Superior temporal gyrus (tissue), 1 donor: Measurements from ENCODE around the gene RAD21L1.

Source experiments
- DNase-seq: peaks from one replicate; pipeline ENCODE4 v3.0.0-alpha.2; 2016; ENCODE audit errors: extremely low spot score

Gene RAD21L1

DNA sequence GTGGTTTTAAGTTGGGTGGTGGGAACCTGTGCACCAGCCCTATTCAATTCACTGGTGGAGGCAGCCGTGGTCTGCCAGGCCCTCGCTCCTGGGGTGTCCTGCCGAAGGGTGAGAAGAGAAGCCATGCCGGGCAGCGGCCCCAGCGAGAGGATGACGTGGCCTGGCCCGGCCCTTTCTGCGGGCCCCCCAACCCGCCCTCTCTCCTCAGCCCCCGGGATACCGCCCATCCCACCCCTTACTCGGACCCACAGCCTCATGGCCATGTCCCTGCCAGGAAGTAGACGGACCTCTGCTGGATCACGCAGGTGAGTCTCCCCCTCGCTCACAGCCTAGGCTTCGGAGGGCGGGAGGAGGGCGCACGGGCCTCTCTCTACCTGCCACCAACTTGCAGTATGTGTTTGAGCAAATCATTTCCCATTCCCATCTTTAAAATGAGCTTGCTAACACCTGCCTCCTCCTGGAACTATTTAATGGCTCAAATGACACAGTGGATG lies 70.3 kb downstream of the RAD21L1 start:
- no peak for DNase-seq

DNA sequence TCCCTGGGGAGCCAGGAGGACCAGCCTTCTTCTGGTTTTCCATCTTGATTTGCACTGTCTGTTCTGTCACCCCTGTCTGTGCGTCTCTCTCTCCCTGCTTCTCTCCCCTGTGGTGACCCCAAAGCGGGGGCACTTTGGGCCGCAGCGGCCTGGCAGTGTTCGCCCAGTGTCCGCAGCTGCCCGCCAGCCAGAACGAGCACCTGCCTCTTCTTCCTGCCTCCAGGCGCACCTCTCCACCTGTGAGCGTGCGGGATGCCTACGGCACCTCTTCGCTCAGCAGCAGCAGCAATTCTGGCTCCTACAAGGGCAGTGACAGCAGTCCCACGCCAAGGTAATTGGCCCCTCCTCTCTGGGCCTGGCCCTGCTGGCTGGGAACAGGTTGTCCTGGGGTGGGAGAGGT lies 71.1 kb downstream of the RAD21L1 start:
- no peak for DNase-seq

DNA sequence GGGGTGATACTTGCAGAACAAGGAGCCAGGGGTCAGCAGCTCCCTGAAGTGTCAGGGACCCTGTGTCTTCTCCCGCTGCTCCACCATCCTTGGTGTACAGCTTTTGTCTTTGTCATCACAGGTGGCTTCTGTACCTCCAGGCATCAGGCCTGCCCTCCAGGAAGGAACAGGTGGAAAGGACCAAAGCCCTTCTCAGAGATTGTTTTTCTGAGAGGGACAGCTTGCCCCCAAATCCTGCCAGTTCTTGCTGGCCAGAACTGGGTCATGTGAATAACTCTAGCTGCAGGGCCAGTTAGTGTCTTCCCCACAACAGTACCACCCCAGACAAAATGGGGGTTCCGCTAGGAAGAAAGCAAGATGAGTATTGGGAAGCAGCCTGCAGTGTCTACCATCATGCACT lies 71.6 kb downstream of the RAD21L1 start:
- DNase-seq, result no peak

DNA sequence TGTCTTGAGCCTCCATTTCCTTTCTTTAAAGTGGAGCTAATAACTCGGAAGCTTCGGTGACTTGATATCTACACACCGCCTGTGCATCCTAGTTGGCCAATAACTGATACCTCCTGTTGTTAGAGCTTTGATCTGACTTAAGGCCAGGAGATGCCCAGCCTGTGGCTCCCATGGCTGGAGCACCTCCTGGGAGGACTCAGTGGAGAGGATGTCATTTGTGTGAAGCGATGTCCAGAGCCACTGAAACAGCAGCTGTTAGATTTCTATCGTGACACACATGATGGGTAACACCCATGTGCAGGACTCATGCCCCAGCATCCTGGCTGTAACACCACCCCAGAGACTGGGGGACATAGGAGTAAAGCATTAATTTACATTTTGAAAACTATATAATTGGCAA lies 72.3 kb downstream of the RAD21L1 start:
- no peak for DNase-seq

DNA sequence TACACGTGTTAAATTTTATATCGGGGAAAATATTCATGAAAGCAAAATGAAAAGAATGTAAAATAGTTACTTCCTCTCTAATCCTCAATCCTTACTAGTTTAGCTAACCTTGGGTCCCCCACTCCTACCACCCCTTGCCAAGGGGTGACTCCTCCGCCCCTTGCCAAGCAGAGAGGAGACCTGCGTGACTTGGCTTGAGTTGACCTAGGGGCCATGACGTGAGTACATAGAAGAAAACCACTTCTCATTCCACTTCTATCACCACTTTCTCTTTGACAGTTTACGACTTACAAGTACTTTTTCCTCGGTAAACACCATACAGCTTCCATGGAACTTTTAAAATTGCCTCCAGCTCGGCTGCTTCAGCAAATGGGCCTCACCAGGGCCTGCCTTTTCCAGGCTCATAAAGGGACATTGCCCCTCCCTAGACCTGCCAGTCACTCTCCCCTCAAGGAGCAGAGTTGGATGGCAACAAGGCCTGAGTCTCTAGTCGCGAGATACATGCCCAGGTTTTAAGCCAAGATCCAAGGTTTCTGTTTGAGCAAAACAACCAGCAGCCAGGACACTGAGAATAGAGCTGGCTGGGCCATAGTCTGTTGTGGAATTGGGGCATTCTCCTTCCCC lies 73.2 kb downstream of the RAD21L1 start:
- DNase-seq, result peak; percentile 6

DNA sequence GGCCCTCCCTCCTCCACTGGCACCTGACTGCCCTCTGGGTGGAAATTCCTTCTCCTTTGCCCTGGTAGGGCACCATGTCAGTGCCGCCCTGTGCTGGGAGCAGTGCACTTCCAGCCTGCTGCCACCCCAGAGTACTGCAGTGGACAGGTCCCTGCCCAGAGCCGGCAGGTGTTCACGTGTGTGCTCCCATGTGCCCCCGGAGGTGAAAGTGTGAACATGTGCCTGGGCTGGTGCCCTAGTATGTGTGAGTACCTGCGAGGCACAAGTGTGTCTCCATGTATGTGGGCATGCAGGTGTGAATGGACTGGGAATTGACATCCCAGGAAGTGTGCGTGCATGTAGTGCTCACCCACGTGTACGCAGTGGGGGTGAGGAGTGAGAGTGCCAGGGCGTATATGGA lies 73.7 kb downstream of the RAD21L1 start:
- peak; percentile 5 for DNase-seq

DNA sequence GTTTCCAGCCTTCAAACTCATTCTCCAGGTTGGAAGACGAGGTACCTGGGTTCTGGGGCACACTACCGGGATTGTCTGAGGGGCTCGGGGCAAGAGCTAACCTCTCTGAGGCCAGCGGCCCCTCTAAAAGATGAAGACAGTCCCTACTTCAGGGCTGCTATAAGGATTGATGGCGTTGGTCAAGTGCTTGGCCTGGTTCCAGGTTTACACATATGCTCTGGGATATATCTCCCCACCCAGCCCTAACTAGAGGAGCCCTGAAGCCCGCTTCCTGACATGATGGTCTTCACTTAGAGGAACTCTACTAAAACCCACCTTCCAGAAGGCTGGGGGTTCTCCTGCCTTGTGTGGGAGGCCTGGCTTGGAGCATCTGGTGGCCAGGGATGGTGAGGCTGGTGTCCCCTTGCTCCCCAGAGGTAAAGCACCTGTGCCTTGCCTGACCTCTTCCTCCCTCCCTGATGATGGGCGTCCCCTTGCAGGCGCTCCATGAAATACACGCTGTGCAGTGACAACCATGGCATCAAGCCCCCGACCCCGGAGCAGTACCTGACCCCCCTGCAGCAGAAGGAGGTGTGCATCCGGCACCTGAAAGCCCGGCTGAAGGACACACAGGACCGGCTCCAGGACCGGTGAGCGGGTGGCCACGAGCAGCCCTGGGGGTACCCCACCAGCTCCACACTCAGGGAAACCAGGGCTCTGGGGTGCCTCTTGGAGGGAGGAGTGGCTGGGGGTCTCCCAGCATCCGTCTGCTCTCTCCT lies 74.4 kb downstream of the RAD21L1 start:
- no peak for DNase-seq

DNA sequence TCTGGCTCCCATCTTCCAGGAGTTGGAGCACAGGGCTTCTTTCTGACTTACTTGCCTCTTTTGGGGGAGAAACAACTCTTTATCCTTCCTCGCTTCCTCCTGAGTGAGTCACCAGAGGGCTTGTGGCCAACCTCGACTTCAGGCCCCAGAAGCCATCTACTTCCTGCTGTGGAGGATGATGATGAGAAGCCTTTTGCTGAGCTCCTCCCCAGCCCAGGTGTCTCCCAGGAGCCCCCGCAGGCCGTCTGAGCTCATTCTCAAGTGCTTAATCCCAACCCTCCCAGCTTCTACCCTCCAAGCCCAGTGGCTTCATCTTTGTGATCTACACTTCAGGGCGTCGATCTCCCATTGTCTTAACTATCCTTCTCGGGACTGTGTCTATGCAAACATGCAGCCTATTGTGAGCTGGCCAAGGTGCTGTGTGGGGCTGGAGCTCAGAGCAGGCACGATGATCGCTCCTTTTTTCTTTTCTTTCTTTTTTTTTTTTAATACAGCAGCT lies 75.2 kb downstream of the RAD21L1 start:
- no peak for DNase-seq

DNA sequence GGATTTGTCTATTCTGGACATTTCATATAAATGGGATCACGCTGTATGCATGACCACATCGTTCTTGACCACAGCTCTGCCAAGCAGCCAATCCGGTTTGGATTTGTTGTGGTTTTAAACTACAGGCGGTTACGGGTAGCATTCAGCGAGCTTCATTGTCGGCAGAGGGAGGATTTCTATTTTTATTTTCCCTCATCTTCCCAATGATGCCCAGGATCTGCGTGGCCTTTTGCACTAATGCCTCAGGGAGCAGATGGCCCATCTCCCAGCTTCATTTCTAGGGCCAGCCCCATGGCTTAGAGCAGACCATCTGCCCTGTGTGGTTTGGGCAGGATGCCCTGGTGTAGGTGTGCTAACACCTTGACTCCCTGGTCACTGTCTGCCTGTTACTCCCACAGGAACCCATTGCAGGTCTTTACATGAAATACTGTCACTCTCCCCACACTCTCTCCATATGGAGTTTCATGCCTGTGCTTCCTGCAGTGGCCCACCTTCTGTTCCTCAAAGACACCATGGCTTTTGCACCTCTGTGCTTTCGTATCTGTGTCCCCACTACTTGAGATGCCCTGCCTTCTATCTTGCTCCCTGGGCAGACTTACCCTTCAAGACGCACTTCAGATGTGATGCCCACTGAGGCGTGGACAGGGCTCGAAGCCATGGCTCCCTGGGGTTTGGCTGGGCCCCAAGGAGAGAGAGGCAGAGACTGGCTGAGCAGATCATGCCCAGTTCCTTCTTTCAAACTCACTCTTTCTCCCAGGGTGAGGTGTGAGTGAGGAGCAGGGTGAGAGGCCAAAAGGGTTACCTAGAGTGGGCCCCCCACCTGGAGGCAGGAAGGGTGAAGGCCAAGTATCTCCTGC lies 77.1 kb downstream of the RAD21L1 start:
- no peak for DNase-seq

DNA sequence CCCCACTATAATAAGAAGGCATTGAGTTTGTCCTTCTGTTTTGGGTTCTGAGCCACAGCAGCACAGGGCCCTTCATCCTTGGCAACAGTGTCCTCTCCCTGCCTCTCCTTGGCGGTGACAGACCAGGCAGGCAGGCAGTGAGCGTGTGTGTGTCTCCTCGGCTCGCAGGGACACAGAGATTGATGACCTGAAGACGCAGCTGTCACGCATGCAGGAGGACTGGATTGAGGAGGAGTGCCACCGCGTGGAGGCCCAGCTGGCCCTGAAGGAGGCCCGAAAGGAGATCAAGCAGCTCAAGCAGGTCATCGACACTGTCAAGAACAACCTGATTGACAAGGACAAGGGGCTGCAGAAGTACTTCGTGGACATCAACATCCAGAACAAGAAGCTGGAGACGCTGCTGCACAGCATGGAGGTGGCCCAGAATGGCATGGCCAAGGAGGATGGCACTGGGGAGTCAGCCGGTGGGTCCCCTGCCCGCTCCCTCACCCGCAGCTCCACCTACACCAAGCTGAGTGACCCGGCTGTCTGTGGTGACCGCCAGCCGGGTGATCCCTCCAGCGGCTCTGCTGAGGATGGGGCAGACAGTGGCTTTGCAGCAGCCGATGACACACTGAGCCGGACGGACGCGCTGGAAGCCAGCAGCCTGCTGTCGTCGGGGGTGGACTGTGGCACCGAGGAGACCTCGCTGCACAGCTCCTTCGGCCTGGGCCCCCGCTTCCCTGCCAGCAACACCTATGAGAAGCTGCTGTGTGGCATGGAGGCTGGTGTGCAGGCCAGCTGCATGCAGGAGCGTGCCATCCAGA lies 79.1 kb downstream of the RAD21L1 start:
- no peak for DNase-seq
